Fibroblast of pulmonary artery (primary cell): Measurements from ENCODE around the gene OSBPL6.

Source experiments
- DNase-seq: peaks from one replicate; pipeline ENCODE4 v3.0.0-alpha.2; 2010; ENCODE audit warnings: low read depth
- H3K4me3 ChIP-seq: replicated peaks from 2 replicates; pipeline ENCODE4 v1.5.1; 2011; ENCODE audit warnings: low read depth, mild to moderate bottlenecking, control low read depth, low read length, moderate library complexity
- CTCF ChIP-seq: IDR thresholded peaks from 2 replicates; pipeline ENCODE4 v1.5.1; 2011; ENCODE audit warnings: mild to moderate bottlenecking, control low read depth, low read length, inconsistent platforms; ENCODE audit errors: missing control alignments

The OSBPL6 gene

GRCh38 chr2:178450774-178451525 is 256.6 kb downstream of the OSBPL6 start, which contains the start of the genes PJVK and PRKRA:
Gene PJVK, plus strand, starts transcription at chr2:178451378. Its CDS starts 2,032 bp downstream, at chr2:178453410.
Gene PRKRA, minus strand, starts transcription at chr2:178451175. Its CDS starts 145 bp downstream, at chr2:178451030.
- no peak for TF ChIP-seq CTCF
- peak; percentile 98 for DNase-seq
- peak within 1 kb of the TSS; percentile 84 for H3K4me3 ChIP-seq

GRCh38 chr2:178452334-178452733 is 258.0 kb downstream of the OSBPL6 start:
- no peak for DNase-seq
- no peak for TF ChIP-seq CTCF
- H3K4me3 ChIP-seq, result no peak overlapping the region
